Heart right ventricle (tissue), 16 donors: ENCODE measurements around the gene TMEM86B. TPM values are rescaled to one million over a fixed set of nuclear protein-coding genes. Genes with fewer than 3 reads are reported as not detected.
A peak's percentile ranks its signal among the peaks of the same experiment; 100 is the strongest.
"Not testable (repeated sequence)": the region's sequence is repeated elsewhere in the genome, so short reads cannot be mapped to it uniquely, and the experiment has no call there.

ENCODE experiments used
- ATAC-seq, 8 donors: fragments of 200-7000 bp; cut with Tn5 transposase; one replicate each; pipeline ENCODE4 v1.9.1; 2020; ENCODE audit warnings: mild to moderate bottlenecking in 8 of 8, moderate library complexity in 8 of 8, moderate number of reproducible peaks in 1 of 8
- DNase-seq, 2 donors: peaks; one replicate each; pipeline ENCODE4 v3.0.0-alpha.2; 2020
- H3K27ac ChIP-seq, 10 donors: fragments of 200-600 bp; sonication (generic) in 2 of 10; one replicate each; pipeline versions ENCODE4 v1.5.0 to v1.8.0; 2020 to 2022; ENCODE audit warnings: mild to moderate bottlenecking in 3 of 10
- H3K27me3 ChIP-seq, 7 donors: fragments of 200-600 bp; one replicate each; pipeline ENCODE4 v1.8.0; 2021 to 2022; ENCODE audit warnings: mild to moderate bottlenecking in 2 of 7
- H3K36me3 ChIP-seq, 9 donors: fragments of 200-600 bp; sonication (generic) in 1 of 9; one replicate each; pipeline versions ENCODE4 v1.5.0 to v1.8.0; 2020 to 2022; ENCODE audit warnings: mild to moderate bottlenecking in 2 of 9
- H3K4me1 ChIP-seq, 9 donors: fragments of 200-600 bp; sonication (generic) in 1 of 9; one replicate each; pipeline versions ENCODE4 v1.5.0 to v1.8.0; 2020 to 2022; ENCODE audit warnings: mild to moderate bottlenecking in 4 of 9
- H3K4me3 ChIP-seq, 10 donors: fragments of 200-600 bp; sonication (generic) in 2 of 10; one replicate each; pipeline versions ENCODE4 v1.5.0 to v1.8.0; 2020 to 2022; ENCODE audit warnings: mild to moderate bottlenecking in 7 of 10, moderate library complexity in 2 of 10
- H3K9me3 ChIP-seq, 11 donors: fragments of 200-600 bp in 10 of 11; sonication (generic) in 2 of 11; one replicate each; pipeline versions ENCODE4 v1.5.0 to v1.8.0; 2013 to 2022; ENCODE audit warnings: mild to moderate bottlenecking in 2 of 11, control low read depth in 1 of 11, moderate library complexity in 1 of 11
- WGBS, 2 donors: extraction: QIAGEN DNeasy Blood & Tissue Kit; methylation state at CpG; one replicate each; pipeline ENCODE4 v1.1.7; 2013; ENCODE audit warnings: inconsistent platforms in 1 of 2; 5-methylcytosine and 5-hydroxymethylcytosine counted together
- intact Hi-C, 10 donors: fragments of 100-400 bp; cut with DNase I; formaldehyde crosslinking; loops; one replicate each; pipeline versions ENCODE4 v1.11.1 to v1.14.2; 2022
- polyA plus RNA-seq, 2 donors: library from polyadenylated mRNA; stranded (reverse); fragments of 200-250 nt; gene quantifications; one replicate each; pipeline ENCODE4 v1.2.3, GENCODE V29; 2013
- total RNA-seq, 10 donors: library from RNA; stranded (reverse); fragmentation: NEBNext Ultra II Directional in 3 of 10; extraction: Animal tissue kit (Norgen Biotek cat#: 25700) in 3 of 10; gene quantifications; one replicate each; pipeline versions ENCODE4 v1.2.1 to v1.2.4, GENCODE V29; 2021 to 2023
- TF ChIP-seq, protein P1 (sequence below), 9 donors: fragments of 200-600 bp; sonication (generic) in 2 of 9; IDR thresholded peaks; one replicate each; pipeline versions ENCODE4 v1.5.0 to v1.8.0; 2021 to 2022; ENCODE audit warnings: antibody characterized with exemption in 9 of 9, mild to moderate bottlenecking in 5 of 9, moderate library complexity in 1 of 9
- donor health status: Arrhythmogenic right ventricular cardiomyopathy.
- donor health status: ischemic (EF 13 %, LVEDD 7.1; RV severe dilation, severe dysfunction).
- donor health status: healthy with polysubstance abuse.
- donor health status: DM: no; HTN: yes; CAD: no.
- donor health status: DM: no; HTN: no; CAD: no.
- donor health status: ischemic (EF 25% LVEDD 6.9; RV normal size, moderate dysfunction).
- donor health status: ischemic (EF 25% LVEDD 5.7; RV mildly dilated, moderate dysfunction).
- donor health status: healthy.
- donor health status: DM: yes; HTN: yes; CAD: no.
- donor health status: Ischemic cardiomyopathy.
- donor health status: ischemic (EF 35%, LVEDD 5.7; RV mildly dilated, moderate dysfunction).
- donor health status: nonischemic (EF 11% LVEDD 7.7; RV severe dilation, severe dysfunction).
- donor health status: DM: yes; HTN: yes; CAD: no.
- donor health status: PGD.
- donor health status: ischemic (EF 29% LVEDD 5.4; RV normal size, mild dysfunction).
- donor health status: nonischemic (EF 23%, LVEDD 6.1; RV moderate dilation, normal function).

Gene TMEM86B
- total and polyA plus RNA-seq, 12 donors, result 0.77 to 5.9 (median 2.0) TPM

DNA sequence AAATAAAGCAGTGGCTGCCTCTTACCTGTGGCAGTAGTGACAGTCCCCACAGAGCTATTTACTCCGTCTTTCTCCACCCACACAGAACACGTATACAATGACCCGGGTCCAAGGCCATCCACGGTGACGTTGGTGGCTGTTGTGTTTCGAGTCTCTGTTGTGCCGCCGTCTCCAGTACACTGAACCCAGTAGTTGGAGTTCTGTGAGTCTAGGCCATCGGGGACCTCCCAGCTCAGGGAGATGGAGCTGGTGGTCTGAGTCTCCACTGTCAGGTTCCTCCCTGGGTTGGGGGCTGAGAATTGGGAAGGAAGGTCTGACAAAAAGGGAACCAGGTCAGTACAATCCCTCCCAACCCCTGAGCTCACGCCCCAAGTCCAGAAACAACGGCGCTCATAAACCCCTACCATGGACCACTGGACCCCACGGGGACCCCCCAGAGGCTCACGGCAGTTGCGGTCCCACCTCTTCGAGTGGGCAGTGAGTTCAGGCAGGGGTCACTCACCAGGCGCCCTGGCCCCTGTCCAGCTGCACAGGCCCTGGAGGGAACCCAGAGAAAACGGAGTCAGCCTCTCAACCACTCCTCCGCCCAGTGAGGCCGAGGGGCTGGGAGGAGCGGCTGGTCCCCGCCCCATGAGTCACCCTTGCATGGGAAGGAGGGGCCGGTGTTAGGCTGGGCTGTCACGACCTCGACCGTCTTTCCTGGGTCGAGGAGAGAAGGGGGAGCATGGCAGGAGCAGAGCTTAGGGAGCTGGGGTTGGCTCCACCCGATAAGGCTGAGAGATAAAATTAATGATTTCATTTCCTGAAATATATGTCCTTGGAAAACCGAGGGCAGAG is 21.7 kb downstream of the TMEM86B start:
- TF ChIP-seq, protein P1, sequence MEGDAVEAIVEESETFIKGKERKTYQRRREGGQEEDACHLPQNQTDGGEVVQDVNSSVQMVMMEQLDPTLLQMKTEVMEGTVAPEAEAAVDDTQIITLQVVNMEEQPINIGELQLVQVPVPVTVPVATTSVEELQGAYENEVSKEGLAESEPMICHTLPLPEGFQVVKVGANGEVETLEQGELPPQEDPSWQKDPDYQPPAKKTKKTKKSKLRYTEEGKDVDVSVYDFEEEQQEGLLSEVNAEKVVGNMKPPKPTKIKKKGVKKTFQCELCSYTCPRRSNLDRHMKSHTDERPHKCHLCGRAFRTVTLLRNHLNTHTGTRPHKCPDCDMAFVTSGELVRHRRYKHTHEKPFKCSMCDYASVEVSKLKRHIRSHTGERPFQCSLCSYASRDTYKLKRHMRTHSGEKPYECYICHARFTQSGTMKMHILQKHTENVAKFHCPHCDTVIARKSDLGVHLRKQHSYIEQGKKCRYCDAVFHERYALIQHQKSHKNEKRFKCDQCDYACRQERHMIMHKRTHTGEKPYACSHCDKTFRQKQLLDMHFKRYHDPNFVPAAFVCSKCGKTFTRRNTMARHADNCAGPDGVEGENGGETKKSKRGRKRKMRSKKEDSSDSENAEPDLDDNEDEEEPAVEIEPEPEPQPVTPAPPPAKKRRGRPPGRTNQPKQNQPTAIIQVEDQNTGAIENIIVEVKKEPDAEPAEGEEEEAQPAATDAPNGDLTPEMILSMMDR (IDR thresholded peaks at IDR 0.05), result no peak
- DNase-seq, result peak; percentile 79 to 84
- no peaks in the 10 kb centered on the region for H3K36me3 ChIP-seq
- WGBS, 2 donors, result 27 to 32% methylated on average over 29 of the region's 29 CpGs
- H3K27ac ChIP-seq, result peak overlapping the region in 4 of 10 donors; percentile 50 to 65 (median 53)
- H3K4me3 ChIP-seq, result peak overlapping the region in 7 of 10 donors; percentile 9 to 45 (median 38)
- peaks cover 0 to 29% (median 13%) of the 10 kb centered on the region in 9 donors for H3K4me1 ChIP-seq
- peaks cover 0 to 2% (median 0%) of the 10 kb centered on the region in 11 donors for H3K9me3 ChIP-seq
- peaks cover 0 to 11% (median 0%) of the 10 kb centered on the region in 7 donors for H3K27me3 ChIP-seq
- intact Hi-C loops, result no loop called here
- ATAC-seq, result peak; percentile 93 to 98 (median 96)

DNA sequence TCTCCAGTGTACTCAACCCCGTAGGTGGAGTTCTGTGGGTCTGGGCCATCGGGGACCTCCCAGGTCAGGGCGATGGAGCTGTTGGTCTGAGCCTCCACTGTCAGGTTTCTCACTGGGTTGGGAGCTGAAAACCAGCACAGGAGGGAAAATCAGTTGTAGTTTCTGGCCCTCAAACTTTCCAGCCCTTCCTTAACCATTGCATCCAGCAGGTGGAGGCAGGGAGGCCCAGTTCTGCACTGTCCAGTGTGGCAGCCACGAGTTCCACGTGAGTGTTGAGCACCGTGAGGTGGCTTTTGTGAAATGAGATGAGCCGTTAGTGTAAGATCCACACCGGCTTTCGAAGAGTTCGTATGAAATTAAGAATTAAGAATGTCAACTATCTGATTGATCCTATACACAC is 26.4 kb downstream of the TMEM86B start:
- ATAC-seq, intact Hi-C loops: not testable (repeated sequence)
- 69 to 82% methylated on average over 10 of the region's 10 CpGs for WGBS, 2 donors

DNA sequence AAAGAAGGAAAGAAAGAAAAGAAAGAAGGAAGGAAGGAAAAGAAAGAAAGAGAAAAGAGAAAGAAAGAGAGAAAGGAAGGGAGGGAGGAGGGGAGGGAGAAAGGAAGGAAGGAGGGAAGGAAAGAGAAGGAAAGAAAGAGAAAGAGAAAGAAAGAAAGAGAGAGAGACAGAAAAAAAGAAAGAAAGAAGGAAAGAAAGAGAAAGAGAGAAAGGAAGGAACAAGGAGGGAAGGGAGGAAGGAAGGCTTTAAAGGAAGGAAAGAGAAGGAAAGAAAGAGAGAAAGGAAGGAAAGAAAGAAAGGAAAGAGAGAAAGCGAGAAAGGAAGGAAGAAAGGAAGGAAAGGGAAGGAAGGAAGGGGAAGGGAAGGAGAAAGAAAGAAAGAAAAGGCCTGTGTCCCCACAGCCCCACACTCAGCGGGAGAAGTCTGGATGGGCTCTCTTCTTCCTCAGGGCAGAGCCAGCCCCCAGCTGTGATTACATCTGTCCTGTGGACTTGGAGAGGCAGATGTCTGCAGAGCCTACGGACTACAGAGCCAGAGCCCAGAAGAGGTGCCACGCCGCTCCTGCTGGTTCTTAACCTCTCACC is 28.9 kb downstream of the TMEM86B start:
- Histone ChIP-seq H3K4me3 (no peak overlapping the region), H3K4me1 (no peaks in the 10 kb centered on the region), H3K9me3 (no peaks in the 10 kb centered on the region), H3K27ac (no peak overlapping the region), H3K27me3 (peaks cover 0 to 6% (median 0%) of the 10 kb centered on the region in 7 donors), H3K36me3 (no peaks in the 10 kb centered on the region)
- no peak for ATAC-seq
- 62 to 71% methylated on average over 5 of the region's 5 CpGs for WGBS, 2 donors
- no peak for DNase-seq
- intact Hi-C loops, result no loop called here
- TF ChIP-seq, protein P1 (IDR thresholded peaks at IDR 0.05), result no peak

More for the DNA sequence above, 26.4 kb downstream of the TMEM86B start:
- not testable (repeated sequence) for H3K36me3 ChIP-seq, H3K9me3 ChIP-seq, DNase-seq, H3K27ac ChIP-seq, H3K4me3 ChIP-seq
- Histone ChIP-seq H3K27me3 (peaks cover 0 to 11% (median 0%) of the 10 kb centered on the region in 7 donors), H3K4me1 (peaks cover 0 to 10% (median 8%) of the 10 kb centered on the region in 9 donors)
- TF ChIP-seq, protein P1 (IDR thresholded peaks at IDR 0.05), result peak in 4 of 9 donors; percentile 10 to 23 (median 19)

DNA sequence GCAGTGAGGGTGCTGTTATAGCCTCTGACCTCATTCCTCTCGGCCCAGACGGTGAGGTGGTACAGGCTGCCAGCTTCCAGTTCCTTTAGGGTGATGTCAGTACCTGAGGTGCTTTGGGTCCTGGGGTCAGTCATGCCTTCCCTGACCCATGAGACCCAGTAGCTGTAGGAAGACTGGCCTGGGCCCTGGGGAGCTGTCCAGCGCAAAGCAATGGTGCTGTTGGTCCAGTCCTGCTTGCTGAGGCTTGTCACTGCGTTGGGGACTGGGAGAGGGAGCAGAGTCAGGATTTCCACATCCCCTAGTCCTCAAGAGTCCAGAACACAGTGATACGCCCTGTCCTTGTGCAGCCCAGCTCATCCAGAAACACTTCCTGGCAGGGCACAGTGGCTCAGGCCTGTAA is 29.9 kb downstream of the TMEM86B start:
- 57 to 63% methylated on average over 5 of the region's 5 CpGs for WGBS, 2 donors
- Histone ChIP-seq H3K36me3 (no peaks in the 10 kb centered on the region), H3K4me3 (no peak overlapping the region), H3K4me1 (no peaks in the 10 kb centered on the region), H3K27me3 (no peaks in the 10 kb centered on the region), H3K9me3 (no peaks in the 10 kb centered on the region), H3K27ac (no peak overlapping the region)
- ATAC-seq (no peak), DNase-seq (no peak)
- intact Hi-C loops, result no loop called here
- TF ChIP-seq, protein P1 (IDR thresholded peaks at IDR 0.05), result no peak
